ENCODE results near the gene AKAP7. TPM values are rescaled to one million over a fixed set of nuclear protein-coding genes. Genes with fewer than 3 reads are reported as not detected.

Gene AKAP7
- polyA plus RNA-seq, 1 donor from 2014 or later: 1.6 TPM

- no peaks in the 10 kb centered on the region for H3K79me2 ChIP-seq (replicated peaks; ENCODE audit: insufficient read depth, low read length)
- no peaks in the 10 kb centered on the region for H4K20me1 ChIP-seq (ENCODE audit: insufficient read depth)
- H2AFZ ChIP-seq (ENCODE audit: low read depth, low read length): no peak overlapping the region
- H3F3A ChIP-seq (ENCODE audit: insufficient read depth, low read length, poor library complexity, severe bottlenecking): no peaks in the 10 kb centered on the region
- no peak for TF ChIP-seq EP300 (conservative IDR thresholded peaks at IDR 0.05; ENCODE audit: poor library complexity, severe bottlenecking)
- H3K27ac ChIP-seq (ENCODE audit: low read length): no peak overlapping the region
- H3K27me3 ChIP-seq (ENCODE audit: insufficient read depth, low read depth, low read length): peaks cover 4% of the 10 kb centered on the region
- no peak overlapping the region for H3K4me2 ChIP-seq (ENCODE audit: low read length)
- no peaks in the 10 kb centered on the region for H3K36me3 ChIP-seq (ENCODE audit: insufficient read depth, low read length)
- no peaks in the 10 kb centered on the region for H3K9me2 ChIP-seq (ENCODE audit: insufficient read depth, low read length)
- H3K4me3 ChIP-seq (ENCODE audit: low read length): no peak overlapping the region
- no peak overlapping the region for H3K9ac ChIP-seq (ENCODE audit: low read length)
- no peaks in the 10 kb centered on the region for H3K9me3 ChIP-seq (ENCODE audit: low read length)
Measured at GRCh38 chr6:131129689-131130553, 5.3 kb upstream of the AKAP7 start.

GRCh38 chr6:131130554-131130940 is 4.7 kb upstream of the AKAP7 start:
- H3K79me2 ChIP-seq (replicated peaks; ENCODE audit: insufficient read depth, low read length): no peaks in the 10 kb centered on the region
- H3K27me3 ChIP-seq (ENCODE audit: insufficient read depth, low read depth, low read length): peaks cover 8% of the 10 kb centered on the region
- no peaks in the 10 kb centered on the region for H3K36me3 ChIP-seq (ENCODE audit: insufficient read depth, low read length)
- no peak overlapping the region for H3K27ac ChIP-seq (ENCODE audit: low read length)
- no peaks in the 10 kb centered on the region for H3F3A ChIP-seq (ENCODE audit: insufficient read depth, low read length, poor library complexity, severe bottlenecking)
- no peak for TF ChIP-seq RAD21 (conservative IDR thresholded peaks at IDR 0.05)
- no peak for TF ChIP-seq REST (IDR thresholded peaks at IDR 0.05; ENCODE audit: borderline replicate concordance)
- TF ChIP-seq POLR2AphosphoS5 (IDR thresholded peaks at IDR 0.05): no peak
- TF ChIP-seq EP300 (conservative IDR thresholded peaks at IDR 0.05; ENCODE audit: poor library complexity, severe bottlenecking): no peak
- no peak for TF ChIP-seq CTCF (IDR thresholded peaks at IDR 0.05; ENCODE audit: poor library complexity, severe bottlenecking)
- no peak for TF ChIP-seq MXI1 (conservative IDR thresholded peaks at IDR 0.05; ENCODE audit: poor library complexity, severe bottlenecking)
- TF ChIP-seq TAF1 (IDR thresholded peaks at IDR 0.05; ENCODE audit: low read depth): no peak
- no peak for TF ChIP-seq EZH2 (IDR thresholded peaks at IDR 0.05; ENCODE audit: borderline replicate concordance, insufficient read depth, low read length, poor library complexity, severe bottlenecking)
- no peak for TF ChIP-seq SMC3 (conservative IDR thresholded peaks at IDR 0.05; ENCODE audit: poor library complexity)
- no peaks in the 10 kb centered on the region for H3K9me3 ChIP-seq (ENCODE audit: low read length)
- H3K4me3 ChIP-seq (ENCODE audit: low read length): no peak overlapping the region
- H4K20me1 ChIP-seq (ENCODE audit: insufficient read depth): no peaks in the 10 kb centered on the region
- no peaks in the 10 kb centered on the region for H3K9me2 ChIP-seq (ENCODE audit: insufficient read depth, low read length)
- no peak overlapping the region for H3K4me2 ChIP-seq (ENCODE audit: low read length)
- H2AFZ ChIP-seq (ENCODE audit: low read depth, low read length): no peak overlapping the region
- H3K9ac ChIP-seq (ENCODE audit: low read length): no peak overlapping the region

Data from neural cell (in vitro differentiated cells).